CD4-positive, alpha-beta T cell (primary cell): ENCODE measurements around the gene KCNA10. TPM values are rescaled to one million over a fixed set of nuclear protein-coding genes. Genes with fewer than 3 reads are reported as not detected.

Experiments
- ATAC-seq: fragments of 200-7000 bp; cut with Tn5 transposase; one replicate; pipeline ENCODE4 v1.10.0; 2022; ENCODE audit warnings: mild to moderate bottlenecking; ENCODE audit not compliant: poor library complexity
- CTCF ChIA-PET: fragments of 350-600 bp; sonication (Branson Sonifier 250); formaldehyde crosslinking; loops from one replicate; lab custom pipeline; 2021; ENCODE audit warnings: antibody characterized with exemption, inconsistent platforms; lab: Charles Lee
- POLR2A ChIA-PET: fragments of 350-600 bp; sonication (Branson Sonifier 250); formaldehyde crosslinking; loops from one replicate; lab custom pipeline; 2021; ENCODE audit warnings: antibody characterized with exemption, inconsistent platforms; lab: Charles Lee
- DNase-seq, 14 experiments: peaks; one replicate each; pipeline ENCODE4 v3.0.0-alpha.2; 2013 to 2020; ENCODE audit warnings: mixed read lengths in 2 of 14
- H3K27ac ChIP-seq, 2 donors: one replicate each; pipeline versions ENCODE4 v1.5.1 to v1.7.0; 2013; ENCODE audit warnings: low read length in 2 of 2, low read depth in 1 of 2, mild to moderate bottlenecking in 1 of 2
- H3K27me3 ChIP-seq, 2 experiments: 1 replicate in 1 of 2; 2 replicates in 1 of 2; pipeline versions ENCODE4 v1.6.1 to v1.7.0; 2013; ENCODE audit warnings: low read length in 2 of 2, control low read depth in 1 of 2, mild to moderate bottlenecking in 1 of 2, moderate library complexity in 1 of 2; ENCODE audit not compliant: insufficient read depth in 2 of 2, control insufficient read depth in 1 of 2
- H3K36me3 ChIP-seq: one replicate; pipeline ENCODE4 v1.6.1; 2013; ENCODE audit warnings: low read length, control low read depth; ENCODE audit not compliant: insufficient read depth
- H3K4me1 ChIP-seq: one replicate; pipeline ENCODE4 v1.6.1; 2013; ENCODE audit warnings: low read length, control low read depth; ENCODE audit not compliant: insufficient read depth
- H3K4me3 ChIP-seq: one replicate; pipeline ENCODE4 v1.5.1; 2013; ENCODE audit warnings: mild to moderate bottlenecking, low read length, moderate library complexity
- H3K9me3 ChIP-seq, 2 experiments: 1 replicate in 1 of 2; 2 replicates in 1 of 2; pipeline versions ENCODE4 v1.6.1 to v1.7.0; 2013; ENCODE audit warnings: low read length in 2 of 2, mild to moderate bottlenecking in 2 of 2, control low read depth in 1 of 2, moderate library complexity in 1 of 2; ENCODE audit not compliant: control insufficient read depth in 1 of 2, insufficient read depth in 1 of 2
- H3K27ac Mint-ChIP-seq: one replicate; pipeline ENCODE4 v1.8.0; 2020; ENCODE audit warnings: mixed read lengths
- H3K27me3 Mint-ChIP-seq: one replicate; pipeline ENCODE4 v1.8.0; 2021; ENCODE audit warnings: mixed read lengths
- H3K36me3 Mint-ChIP-seq: one replicate; pipeline ENCODE4 v1.8.0; 2021; ENCODE audit warnings: low read depth, mixed read lengths
- H3K4me1 Mint-ChIP-seq: one replicate; pipeline ENCODE4 v1.8.0; 2021; ENCODE audit warnings: low read depth, mixed read lengths
- H3K4me3 Mint-ChIP-seq: one replicate; pipeline ENCODE4 v1.8.0; 2020; ENCODE audit warnings: mild to moderate bottlenecking, mixed read lengths
- H3K9me3 Mint-ChIP-seq: one replicate; pipeline ENCODE4 v1.8.0; 2020; ENCODE audit warnings: mixed read lengths
- CTCF ChIP-seq: fragments of 200-600 bp; IDR thresholded peaks from one replicate; pipeline ENCODE4 v1.8.0; 2022; ENCODE audit warnings: antibody characterized with exemption, mild to moderate bottlenecking
- intact Hi-C, 2 experiments: fragments of 100-400 bp; cut with DNase I in 1 of 2; cut with micrococcal nuclease in 1 of 2; formaldehyde crosslinking; loops; one replicate each; pipeline versions ENCODE4 v1.15.1 to v1.9.0; 2023 to 2025; cut with DNase I, micrococcal nuclease
- total RNA-seq, 174 experiments: library from RNA in 2 of 174; stranded (reverse) in 2 of 174; gene quantifications; one replicate each; pipeline ENCODE4 v1.2.3 and lab custom pipeline; 2021 to 2026

KCNA10 gene
- total RNA-seq, 2 experiments from 2014 or later, result not detected

GRCh38 chr1:110501488-110502132 is 17.4 kb downstream of the KCNA10 start:
- CTCF ChIA-PET, result interaction anchor here (1.4 kb wide), 1 partner anchor 490 kb away, joined by 3 read pairs; no protein-coding TSS in a partner anchor
- no peak for DNase-seq
- intact Hi-C loops, result no loop called here
- H3K36me3 Mint-ChIP-seq, result no peaks in the 10 kb centered on the region
- Histone ChIP-seq H3K27me3 (peaks cover 0 to 7% of the 10 kb centered on the region in 2 experiments), H3K9me3 (no peaks in the 10 kb centered on the region), H3K27ac (no peak overlapping the region), H3K4me3 (no peak overlapping the region), H3K4me1 (no peaks in the 10 kb centered on the region), H3K36me3 (no peaks in the 10 kb centered on the region)
- no peaks in the 10 kb centered on the region for H3K9me3 Mint-ChIP-seq
- H3K27ac Mint-ChIP-seq, result no peak overlapping the region
- H3K4me1 Mint-ChIP-seq, result no peaks in the 10 kb centered on the region
- no peak for ATAC-seq
- H3K4me3 Mint-ChIP-seq, result no peak overlapping the region
- peaks cover 11% of the 10 kb centered on the region for H3K27me3 Mint-ChIP-seq
- POLR2A ChIA-PET, result no interaction called here
- no peak for TF ChIP-seq CTCF

GRCh38 chr1:110498270-110498669 is 20.7 kb downstream of the KCNA10 start:
- Mint-ChIP-seq H3K27me3 (peaks cover 10% of the 10 kb centered on the region), H3K27ac (no peak overlapping the region), H3K9me3 (no peaks in the 10 kb centered on the region), H3K36me3 (no peaks in the 10 kb centered on the region), H3K4me1 (no peaks in the 10 kb centered on the region), H3K4me3 (no peak overlapping the region)
- ChIA-PET CTCF (no interaction called here), POLR2A (no interaction called here)
- no peaks in the 10 kb centered on the region for H3K4me1 ChIP-seq
- H3K4me3 ChIP-seq, result no peak overlapping the region
- no peak overlapping the region for H3K27ac ChIP-seq
- ATAC-seq, result no peak
- no peaks in the 10 kb centered on the region for H3K36me3 ChIP-seq
- TF ChIP-seq CTCF, result no peak
- H3K27me3 ChIP-seq, result peaks cover 0 to 7% of the 10 kb centered on the region in 2 experiments
- intact Hi-C loops, result loop anchor here in 1 of 2 experiments (5.0 to 10.0 kb wide), 2 partner anchors 86 to 293 kb away; no protein-coding TSS in a partner anchor
- no peaks in the 10 kb centered on the region for H3K9me3 ChIP-seq
- no peak for DNase-seq

GRCh38 chr1:110495926-110496600 is 22.9 kb downstream of the KCNA10 start:
- Histone ChIP-seq H3K27ac (no peak overlapping the region), H3K4me3 (no peak overlapping the region), H3K27me3 (no peaks in the 10 kb centered on the region), H3K9me3 (no peaks in the 10 kb centered on the region), H3K4me1 (no peaks in the 10 kb centered on the region), H3K36me3 (no peaks in the 10 kb centered on the region)
- DNase-seq, result peak; percentile 59 to 86 (median 72)
- peak; percentile 84 for ATAC-seq
- Mint-ChIP-seq H3K27ac (no peak overlapping the region), H3K4me3 (no peak overlapping the region), H3K9me3 (no peaks in the 10 kb centered on the region), H3K27me3 (no peaks in the 10 kb centered on the region), H3K36me3 (no peaks in the 10 kb centered on the region), H3K4me1 (no peaks in the 10 kb centered on the region)
- ChIA-PET POLR2A (interaction anchor here (1.1 to 1.5 kb wide), 2 partner anchors 286 to 291 kb away, joined by 3 to 4 read pairs; partner anchors contain the start of gene KCNC4), CTCF (interaction anchor here (0.6 to 1.9 kb wide), 25 partner anchors 11 to 468 kb away, joined by 3 to 12 read pairs (median 3); partner anchors contain the start of gene KCNC4)
- peak; percentile 95 for TF ChIP-seq CTCF
- intact Hi-C loops, result loop anchor here (1.0 to 10.0 kb wide), 5 partner anchors 83 to 408 kb away; no protein-coding TSS in a partner anchor
